HG03469 (cell line): Measurements from ENCODE around the gene PPTC7.
"Not testable (repeated sequence)": the region's sequence is repeated elsewhere in the genome, so short reads cannot be mapped to it uniquely, and the experiment has no call there.

Experiments
- ATAC-seq: cut with Tn5 transposase; IDR thresholded peaks from one replicate; pipeline ENCODE4 v1.9.1; 2021; ENCODE audit warnings: mild to moderate bottlenecking, moderate library complexity, moderate number of reproducible peaks; ENCODE audit not compliant: unreplicated experiment

Gene PPTC7

DNA sequence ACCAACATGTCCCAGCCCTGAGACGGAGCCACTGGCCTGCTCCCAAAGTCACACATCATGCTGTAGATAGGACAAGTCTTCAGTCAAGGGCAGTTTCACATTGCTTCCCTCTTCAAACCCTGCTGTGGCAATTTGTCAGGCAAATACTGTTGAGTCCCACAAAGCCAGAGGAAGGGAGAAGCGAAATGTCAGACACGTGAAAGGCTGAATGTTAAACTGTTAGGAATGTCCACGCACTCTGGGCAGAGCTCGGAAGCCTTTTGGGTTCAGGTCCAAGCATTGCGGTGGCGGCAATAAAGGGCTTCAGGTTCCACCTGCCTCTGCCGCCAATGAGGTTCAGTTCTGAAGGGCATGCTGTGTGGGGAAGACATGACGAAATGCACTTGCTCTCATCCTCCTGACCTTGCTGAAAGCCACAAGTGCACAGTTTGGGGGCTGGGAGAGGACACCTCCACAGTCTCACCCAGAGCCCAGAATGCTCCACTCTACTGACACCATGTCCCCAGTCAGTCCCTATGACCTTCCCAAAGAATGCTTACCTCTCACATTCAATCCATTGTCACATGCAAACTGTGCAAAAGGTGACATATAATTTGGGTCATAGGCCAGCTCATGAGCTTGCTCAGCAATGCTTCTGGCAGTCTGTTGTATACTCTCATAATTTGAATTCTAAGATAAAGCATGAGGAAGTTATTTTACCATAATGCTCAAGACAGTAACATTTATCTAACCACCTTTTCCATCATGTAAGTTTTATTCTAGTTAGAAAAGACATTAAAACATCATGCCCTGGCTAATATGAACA, 45.3 kb downstream of the PPTC7 start:
- ATAC-seq, result no peak

DNA sequence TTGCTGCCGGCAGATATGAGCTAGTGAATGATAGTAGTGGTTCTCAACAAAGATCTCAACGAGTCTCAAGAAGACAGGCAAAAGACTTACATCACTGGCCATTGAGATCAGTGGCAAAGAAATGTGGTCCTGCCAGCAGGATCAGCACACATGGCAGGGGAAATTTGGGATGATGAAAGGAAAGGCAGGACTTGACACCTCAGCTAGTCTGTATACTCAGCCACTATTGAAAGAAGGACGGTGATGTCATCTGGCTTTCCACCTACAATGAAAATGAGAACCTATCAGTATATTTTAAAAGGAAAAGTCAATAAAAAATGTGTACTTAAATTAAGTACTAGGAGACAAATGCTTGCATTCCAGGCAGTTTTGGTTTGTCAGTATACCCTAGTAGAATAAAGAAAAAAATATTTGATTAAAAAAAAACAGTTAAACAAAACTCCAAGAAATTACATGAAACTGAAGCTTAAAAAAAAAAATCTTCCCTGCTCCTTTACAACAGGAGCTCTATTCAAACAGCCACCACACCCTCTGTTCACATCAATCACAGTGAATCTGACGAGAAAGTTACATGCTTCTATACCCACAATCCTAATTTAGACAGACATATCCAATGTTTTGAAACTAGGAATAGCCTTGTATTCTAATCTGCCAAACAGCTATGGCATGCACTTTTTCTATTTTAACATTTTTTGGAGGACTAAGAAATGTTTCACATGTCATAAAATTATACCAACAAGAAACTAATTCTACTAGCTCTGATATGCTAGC, 46.1 kb downstream of the PPTC7 start:
- ATAC-seq, result no peak

DNA sequence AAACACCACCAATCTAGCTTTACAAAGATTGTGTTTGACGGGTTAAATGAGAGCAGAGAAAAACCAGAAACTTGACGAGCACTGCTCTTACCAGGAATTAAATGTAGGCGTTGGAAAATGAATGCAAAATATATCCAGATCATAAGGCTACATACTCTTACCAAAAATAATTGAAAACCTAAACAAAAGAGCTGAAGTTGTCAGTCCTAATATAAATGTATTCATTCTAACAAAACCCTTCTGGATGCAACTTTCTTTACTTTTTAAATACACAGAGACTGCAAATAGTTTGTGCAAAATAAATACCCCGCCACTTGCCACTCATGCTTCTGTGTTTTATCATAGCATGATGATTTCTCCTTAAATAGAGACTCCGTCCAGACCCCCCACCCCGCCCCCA, 48.3 kb downstream of the PPTC7 start:
- no peak for ATAC-seq

DNA sequence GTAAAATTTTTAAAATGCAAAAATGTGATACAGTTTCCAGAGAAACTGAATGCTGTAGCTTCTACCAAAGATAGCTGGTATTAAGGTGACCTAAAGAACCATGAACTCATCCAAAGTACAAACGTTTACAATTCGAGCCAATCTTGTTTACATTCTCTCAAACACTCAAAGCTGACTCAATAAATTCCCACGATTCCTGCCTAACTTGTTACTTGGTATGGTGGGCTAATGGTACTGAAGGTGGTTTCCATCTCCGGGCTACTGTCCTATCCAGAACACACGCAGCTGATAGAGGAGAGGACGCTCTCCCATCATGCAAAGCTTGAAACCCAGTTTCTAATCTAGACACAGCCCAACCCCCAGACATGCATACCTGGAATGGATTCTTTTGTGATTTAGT, 49.5 kb downstream of the PPTC7 start:
- ATAC-seq, result no peak

DNA sequence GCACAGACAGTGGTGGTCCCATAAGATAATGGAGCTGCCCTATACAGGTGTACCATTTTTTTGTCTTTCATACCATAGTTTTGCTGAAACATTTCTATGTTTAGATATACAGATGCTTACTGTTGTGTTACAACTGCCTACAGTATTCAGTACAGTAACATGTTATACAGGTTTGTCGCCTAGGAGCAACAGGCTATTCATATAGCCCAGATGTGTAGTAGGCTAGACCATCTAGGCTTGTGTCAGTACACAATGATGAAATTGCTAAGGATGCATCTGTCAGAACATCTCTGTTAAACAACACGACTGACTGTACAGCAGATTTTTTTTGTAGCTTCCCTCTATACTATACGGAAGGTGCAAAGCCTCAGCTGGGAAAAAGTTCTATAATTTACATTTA, 50.5 kb downstream of the PPTC7 start:
- ATAC-seq, result no peak

DNA sequence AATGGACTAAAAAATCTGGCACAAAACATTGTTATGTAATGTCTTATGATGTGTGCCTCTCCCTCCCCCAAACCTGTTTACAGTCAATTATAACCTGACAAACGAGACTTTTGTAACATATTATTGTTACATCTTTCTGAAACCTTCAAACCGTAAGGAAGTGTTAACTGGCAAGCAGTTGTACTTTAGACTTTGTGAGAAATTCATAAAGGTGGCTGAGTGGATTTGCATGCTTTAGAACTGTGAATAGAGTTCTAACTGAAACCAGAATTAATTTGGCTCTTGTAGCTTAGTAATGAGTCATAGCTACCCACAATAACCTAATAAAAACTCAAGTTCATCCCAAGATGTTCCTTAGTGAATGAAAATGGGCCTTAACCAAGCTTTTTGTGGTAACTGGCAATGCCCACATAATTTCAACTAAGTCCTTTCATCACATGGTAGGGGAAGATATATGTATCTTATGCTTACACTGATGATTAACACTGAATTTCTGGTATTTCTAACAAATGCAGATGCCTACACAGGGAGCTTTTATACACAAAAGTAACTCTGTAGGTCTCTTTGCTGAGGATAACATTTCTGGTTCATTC, 51.3 kb downstream of the PPTC7 start:
- ATAC-seq, result peak; percentile 69

DNA sequence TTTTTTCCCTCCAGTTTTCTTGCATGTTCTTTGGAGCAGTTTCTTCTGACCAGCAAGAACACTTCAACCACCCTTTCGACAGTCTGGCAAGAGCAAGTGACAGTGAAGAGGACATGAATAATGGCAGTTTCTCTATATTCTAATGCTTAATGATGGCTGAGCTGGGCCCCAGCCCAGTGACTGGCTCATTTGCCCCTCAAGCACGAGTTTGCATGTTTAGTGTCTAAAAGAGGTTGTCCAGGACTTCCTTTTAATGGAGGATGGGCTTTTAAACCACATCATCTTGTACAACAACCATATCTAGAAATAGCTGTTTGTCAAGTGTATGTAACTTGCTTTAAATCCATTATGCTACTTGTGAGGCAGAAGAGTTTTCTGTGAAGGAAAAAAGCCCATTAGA, 52.6 kb downstream of the PPTC7 start:
- no peak for ATAC-seq

DNA sequence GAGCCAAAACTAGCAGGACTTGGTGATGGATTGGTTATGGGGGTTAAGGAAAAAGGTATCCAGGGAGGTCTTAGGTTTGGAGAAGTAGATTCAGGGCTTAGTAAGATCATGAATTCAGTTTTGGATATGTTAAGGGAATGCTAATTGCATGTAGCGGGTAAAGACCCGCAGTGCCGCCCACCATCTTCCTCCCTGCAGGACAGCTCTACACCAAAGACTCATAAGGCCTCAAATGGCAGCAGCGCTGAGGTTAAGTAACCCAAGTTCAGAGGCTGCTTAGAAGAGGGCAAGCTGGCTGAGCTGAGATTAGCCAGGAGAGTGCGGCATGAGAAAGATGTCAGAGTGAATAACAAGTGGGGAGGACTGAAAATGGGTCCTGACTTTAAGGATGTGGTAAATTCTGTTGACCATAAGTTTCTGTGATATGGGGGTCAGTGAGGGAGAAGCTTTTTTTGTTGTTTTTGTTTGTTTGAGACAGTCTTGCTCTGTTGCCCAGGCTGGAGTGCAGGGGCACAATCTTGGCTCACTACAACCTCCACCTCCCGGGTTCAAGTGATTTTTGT, 54.8 kb downstream of the PPTC7 start:
- ATAC-seq, result no peak

DNA sequence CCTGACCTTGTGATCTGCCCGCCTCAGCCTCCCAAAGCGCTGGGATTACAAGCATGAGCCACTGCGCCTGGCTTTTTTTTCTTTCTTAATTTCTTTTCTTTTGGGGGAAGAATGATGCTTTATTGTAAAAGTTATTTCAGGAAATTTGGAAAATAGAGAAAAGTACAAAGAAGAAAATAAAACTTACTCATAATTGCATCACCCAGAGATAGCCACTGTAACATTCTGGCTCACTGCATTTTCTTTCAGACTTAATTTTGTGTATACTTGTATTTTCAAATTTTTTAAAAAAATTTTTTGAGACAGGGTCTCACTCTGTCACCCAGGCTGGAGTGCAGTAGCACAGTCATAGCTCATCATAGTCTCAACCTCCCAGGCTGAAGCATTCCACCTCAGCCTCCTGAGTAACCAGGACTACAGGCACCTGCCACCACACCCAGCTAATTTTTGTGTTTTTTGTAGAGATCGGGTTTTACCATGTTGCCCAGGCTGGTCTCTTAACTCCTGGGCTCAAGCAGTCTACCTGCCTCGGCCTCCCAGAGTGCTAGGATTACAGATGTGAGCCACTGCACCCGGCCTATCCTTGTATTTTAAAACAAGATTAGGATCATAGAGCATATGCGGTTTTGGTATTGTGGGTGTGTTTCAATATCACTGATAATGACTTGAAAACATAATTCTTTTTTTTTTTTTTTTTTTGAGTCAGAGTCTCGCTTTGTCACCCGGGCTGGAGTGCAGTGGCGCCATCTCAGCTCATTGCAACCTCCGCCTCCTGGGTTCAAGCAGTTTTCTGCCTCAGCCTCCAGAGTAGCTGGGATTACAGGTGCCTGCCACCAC, 62.0 kb downstream of the PPTC7 start:
- ATAC-seq, result not testable (repeated sequence)

DNA sequence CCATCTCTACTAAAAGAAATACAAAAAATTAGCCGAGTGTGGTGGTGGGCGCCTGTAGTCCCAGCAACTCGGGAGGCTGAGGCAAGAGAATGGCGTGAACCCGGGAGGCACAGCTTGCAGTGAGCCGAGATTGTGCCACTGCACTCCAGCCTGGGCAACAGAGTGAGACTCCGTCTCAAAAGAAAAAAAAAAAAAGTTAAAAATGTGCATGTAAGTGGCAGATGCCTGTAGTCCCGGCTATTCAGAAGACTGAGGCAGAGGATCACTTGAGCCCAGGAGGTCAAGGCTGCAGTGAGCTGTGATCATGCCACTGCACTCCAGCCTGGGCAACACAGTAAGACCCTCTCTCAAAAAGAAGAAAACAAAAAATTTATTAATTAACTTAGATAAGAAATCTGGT, 65.1 kb downstream of the PPTC7 start:
- ATAC-seq, result not testable (repeated sequence)

DNA sequence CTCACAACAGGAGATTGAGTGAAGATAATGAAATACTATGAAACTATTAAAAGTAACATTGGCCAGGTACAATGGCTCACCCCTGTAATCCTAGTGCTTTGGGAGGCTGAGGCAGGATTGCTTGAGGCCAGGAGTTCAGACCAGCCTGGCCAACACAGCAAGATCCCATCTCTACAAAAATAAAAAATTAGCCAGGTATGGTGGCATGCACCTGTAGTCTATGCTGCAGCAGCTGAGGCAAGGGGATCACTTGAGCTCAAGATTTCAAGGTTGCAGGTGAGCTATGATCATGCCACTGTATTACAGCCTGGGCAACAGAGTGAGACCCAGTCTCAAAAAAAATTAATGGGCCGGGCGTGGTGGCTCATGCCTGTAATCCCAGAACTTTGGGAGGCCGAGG, 66.1 kb downstream of the PPTC7 start:
- ATAC-seq, result no peak

DNA sequence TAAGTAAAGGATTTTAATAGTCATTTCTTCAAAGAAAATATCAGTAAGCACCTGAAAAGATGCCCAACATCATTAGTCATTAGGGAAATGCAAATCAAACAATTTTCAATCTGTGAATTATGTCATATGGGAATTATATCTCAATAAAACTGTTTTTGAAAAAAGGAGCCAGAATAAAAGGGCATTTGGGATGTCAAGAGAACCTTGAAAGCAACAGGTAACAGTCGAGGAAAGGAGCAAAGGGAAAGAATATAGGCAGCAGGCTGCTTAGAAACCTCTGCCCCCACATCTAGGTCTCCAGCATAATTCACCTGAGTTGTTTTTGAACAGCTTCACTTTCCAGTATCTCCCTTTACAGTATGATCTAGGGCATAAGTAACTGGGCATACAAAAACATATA, 68.8 kb downstream of the PPTC7 start:
- no peak for ATAC-seq

DNA sequence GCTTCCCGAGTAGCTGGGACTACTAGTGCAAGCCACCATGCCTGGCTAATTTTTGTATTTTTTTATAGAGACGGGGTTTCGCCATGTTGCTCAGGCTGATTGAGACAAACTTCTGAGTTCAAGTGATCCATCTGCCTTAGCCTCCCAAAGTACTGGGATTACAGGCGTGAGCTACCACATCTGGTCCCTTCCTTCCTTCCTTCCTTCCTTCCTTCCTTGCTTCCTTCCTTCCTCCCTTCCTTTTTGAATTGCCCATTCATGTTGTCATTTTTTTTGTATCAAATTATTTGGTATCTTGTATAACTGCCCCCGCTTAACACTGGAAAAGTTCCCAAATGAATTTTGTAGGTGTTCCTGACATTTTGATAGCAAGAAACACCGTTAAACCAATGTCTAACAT, 69.3 kb downstream of the PPTC7 start:
- ATAC-seq, result no peak

DNA sequence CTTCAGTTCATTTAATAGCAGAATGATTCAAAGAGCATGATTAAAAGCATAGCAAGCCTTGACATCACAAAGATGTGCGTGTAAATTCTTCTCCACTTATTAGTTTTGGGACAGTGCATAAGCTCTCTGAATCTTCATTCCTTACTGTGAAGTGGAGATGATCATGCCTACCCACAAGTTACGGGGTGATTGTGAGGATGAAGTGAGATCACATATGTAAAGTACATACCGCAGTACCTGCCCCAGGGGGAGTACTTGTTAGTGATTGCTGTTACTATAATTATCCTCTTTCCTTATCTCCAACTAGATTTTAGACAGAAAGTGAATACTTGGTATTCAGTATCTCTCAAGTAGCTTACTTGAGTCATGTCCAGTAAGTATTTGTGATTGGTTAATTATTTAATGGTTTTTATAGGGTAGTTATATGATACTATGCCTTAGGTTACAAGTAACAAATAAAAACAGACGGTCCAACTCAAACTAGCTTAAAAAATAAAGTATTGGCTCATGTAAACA, 75.0 kb downstream of the PPTC7 start:
- ATAC-seq, result no peak

DNA sequence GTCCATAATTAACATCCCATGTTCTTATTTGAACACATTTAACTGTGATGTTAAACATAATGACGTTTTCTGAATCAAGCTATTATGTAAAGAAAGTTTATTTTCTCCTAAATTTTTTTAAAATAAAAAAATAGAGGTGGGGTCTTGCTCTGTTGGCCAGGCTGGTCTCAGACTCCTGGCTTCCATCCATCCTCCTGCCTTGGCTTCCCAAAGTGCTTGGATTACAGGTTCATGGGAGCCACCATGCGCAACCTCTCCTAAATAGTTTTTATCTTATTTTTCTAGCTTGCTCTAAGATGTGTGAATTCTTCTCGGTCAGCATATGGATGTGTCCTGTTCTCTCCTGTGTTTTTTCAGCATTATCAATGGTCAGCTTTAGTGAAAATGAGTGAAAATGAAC, 77.8 kb downstream of the PPTC7 start:
- no peak for ATAC-seq

DNA sequence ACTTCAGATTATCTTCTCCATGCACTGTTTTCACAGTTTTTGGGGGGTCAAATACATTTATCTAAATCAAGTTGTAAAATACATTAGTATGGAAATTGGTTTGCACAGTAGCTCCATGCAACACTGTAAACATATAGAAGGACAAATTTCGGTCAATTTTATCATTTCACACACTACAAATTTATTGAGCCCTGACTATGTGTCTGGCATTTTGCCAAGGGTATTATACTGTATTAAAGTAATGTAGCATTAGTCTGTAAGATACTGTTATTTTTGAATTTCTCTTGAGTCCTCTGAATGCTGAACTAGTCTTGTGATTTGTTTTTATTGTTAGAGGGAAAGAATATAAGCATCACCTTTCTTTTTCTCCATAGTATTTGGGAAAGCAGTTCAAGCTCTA, 79.7 kb downstream of the PPTC7 start:
- ATAC-seq, result no peak

DNA sequence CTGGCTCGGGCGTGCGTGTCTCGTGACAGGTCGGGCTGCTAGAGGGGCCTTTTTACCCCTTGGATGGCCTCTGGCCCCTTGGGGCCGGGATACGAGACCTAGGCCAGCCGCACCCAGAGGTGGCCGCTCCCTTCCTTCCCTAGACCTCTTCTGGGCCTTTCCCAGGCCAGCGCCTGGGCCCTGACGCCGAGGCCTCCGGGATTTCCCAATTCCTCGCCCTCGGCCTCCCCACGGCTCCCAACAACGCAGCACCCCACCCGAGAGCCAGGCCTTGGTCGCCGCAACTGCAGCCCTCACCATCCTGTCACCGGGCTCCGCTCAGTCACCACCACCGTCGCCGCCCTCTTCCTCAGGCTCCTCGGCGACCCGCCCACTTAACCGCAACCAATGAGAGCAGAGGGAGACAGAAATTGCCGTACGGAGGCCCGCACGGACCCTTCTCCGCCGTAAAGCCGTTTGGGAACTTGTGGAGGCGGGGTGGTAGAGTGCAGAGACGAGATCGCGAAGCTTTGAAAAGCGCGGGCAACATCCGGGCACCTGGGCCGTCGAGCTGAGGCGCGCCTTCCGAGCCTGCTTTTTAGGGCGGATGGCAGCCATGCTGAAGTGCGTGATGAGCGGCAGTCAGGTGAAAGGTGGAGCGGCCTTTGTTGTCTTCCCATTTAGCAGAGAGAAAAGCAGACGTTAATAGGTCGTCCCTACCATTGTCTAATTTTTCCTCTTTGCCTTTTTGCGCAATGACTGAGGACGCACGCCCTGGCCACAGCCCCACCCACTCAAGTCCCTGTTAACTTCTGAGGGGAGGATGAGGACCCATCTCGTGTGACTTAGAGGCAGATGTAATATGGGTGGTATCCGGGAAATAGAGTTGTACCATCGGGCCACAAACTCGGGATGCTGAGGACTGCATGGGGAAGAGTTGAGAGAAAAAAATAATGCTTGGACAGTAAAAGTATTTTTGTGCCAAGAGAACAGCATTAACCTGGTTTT, 81.1 kb downstream of the PPTC7 start, which contains the start of the genes RAD9B and VPS29:
TSS of gene RAD9B (plus strand) at position 580 of the 987 bp plus-strand sequence. CDS start at position 587, 7 bp downstream.
TSS of gene VPS29 (minus strand) at position 360 of the 987 bp plus-strand sequence. CDS start at position 300, 60 bp downstream.
- ATAC-seq, result peak; percentile 80

DNA sequence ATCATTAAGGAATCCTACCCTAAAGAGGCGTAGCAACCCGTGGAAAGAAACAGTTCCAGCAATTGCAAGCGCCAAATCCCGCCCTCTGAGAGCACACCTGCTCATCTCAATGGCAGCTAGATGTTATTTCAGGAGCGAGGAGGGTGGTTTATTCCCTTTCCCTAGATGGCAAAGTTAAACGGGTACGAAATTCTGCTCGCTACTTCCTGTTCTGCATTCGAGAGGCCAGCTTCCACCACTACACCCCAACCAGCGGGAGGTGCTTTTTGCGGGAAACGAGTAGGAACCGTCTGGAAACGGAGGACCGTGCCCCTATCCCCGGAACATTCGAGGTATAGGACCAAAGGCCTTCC, 81.7 kb downstream of the PPTC7 start:
- peak; percentile 1 for ATAC-seq
